GM12872 (cell line): ENCODE data around the gene CARMIL1.

Experiments
- CTCF ChIP-seq: IDR thresholded peaks from 3 replicates; pipeline ENCODE4 v1.5.1; 2011; ENCODE audit warnings: low read depth, mild to moderate bottlenecking, low read length, moderate library complexity; ENCODE audit not compliant: insufficient read depth

Gene CARMIL1

GRCh38 chr6:25288518-25288917 lies 9.3 kb downstream of the CARMIL1 start:
- no peak for TF ChIP-seq CTCF

GRCh38 chr6:25290306-25291060 lies 11.3 kb downstream of the CARMIL1 start:
- no peak for TF ChIP-seq CTCF

GRCh38 chr6:25292384-25292783 lies 13.2 kb downstream of the CARMIL1 start:
- TF ChIP-seq CTCF = no peak

- TF ChIP-seq CTCF = no peak
Measured at GRCh38 chr6:25295651-25296050, 16.5 kb downstream of the CARMIL1 start.

DNA sequence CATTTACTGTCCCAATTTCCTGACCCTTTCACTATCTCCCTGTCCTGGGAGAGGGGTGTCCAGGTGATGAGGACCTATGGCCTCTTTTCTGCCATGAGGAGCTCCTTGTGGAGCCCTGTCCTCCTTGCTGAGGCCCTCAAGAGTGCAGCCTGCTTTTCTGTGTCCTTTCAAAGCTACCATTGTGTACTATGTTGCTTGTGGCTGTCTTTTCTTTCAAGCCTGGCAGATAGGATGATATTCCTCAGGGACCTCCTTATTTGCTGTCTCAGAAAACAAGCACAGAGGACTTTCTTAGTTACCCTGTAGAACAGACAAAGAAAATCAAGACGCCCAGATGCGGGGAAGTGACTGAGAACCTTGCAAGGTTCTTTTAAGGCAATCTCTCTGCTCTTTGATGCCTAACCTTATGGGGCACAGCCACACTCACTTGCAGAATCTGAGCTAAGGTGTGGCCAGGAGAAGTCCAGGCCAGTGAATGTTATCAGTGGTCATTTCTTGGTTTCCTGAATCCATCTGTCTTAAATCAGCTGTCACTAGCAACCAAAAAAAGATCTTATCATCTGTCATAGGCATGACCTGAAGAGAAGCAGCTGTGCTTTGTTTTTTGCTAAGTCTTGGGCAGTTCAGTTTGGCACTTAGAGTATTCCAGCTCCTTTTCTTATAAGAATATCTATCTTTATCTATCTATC lies 17.2 kb downstream of the CARMIL1 start:
- no peak for TF ChIP-seq CTCF

GRCh38 chr6:25297039-25297441 lies 17.9 kb downstream of the CARMIL1 start:
- TF ChIP-seq CTCF = no peak

GRCh38 chr6:25297823-25298522 lies 18.8 kb downstream of the CARMIL1 start:
- no peak for TF ChIP-seq CTCF
